HG02588 (cell line): ENCODE results near the gene USP17L25.
"Not testable (repeated sequence)": the region's sequence is repeated elsewhere in the genome, so short reads cannot be mapped to it uniquely, and the experiment has no call there.

ENCODE experiments used
- ATAC-seq: cut with Tn5 transposase; IDR thresholded peaks from one replicate; pipeline ENCODE4 v1.9.1; 2021; ENCODE audit warnings: mild to moderate bottlenecking, moderate library complexity; ENCODE audit not compliant: unreplicated experiment

Gene USP17L25, protein sequence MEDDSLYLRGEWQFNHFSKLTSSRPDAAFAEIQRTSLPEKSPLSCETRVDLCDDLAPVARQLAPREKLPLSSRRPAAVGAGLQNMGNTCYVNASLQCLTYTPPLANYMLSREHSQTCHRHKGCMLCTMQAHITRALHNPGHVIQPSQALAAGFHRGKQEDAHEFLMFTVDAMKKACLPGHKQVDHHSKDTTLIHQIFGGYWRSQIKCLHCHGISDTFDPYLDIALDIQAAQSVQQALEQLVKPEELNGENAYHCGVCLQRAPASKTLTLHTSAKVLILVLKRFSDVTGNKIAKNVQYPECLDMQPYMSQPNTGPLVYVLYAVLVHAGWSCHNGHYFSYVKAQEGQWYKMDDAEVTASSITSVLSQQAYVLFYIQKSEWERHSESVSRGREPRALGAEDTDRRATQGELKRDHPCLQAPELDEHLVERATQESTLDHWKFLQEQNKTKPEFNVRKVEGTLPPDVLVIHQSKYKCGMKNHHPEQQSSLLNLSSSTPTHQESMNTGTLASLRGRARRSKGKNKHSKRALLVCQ

GRCh38 chr4:9329611-9330010, at the start of gene USP17L25:
Gene USP17L25, plus strand, starts transcription at chr4:9329911. Its CDS starts 0 bp downstream, at chr4:9329911.
- not testable (repeated sequence) for ATAC-seq

DNA sequence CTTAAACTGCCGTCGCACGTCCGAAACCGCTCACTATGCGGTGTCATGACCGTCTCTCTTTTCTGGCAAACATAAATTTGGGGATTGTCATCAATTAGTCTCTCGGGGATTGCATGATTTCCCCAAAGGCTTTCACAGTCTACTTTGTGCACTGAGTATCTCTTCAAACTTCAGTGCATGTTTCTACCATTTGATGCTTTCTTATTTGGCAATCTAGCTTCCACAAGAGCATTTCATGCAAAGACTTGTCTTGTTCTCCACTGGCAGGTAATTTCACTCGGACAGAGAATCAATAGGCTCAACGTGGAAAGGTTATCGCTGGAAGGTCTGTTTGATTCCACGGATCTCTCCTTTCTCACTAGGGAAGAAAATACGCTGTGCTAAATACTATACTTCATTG, 5.5 kb upstream of the USP17L25 start:
- ATAC-seq, result not testable (repeated sequence)

- not testable (repeated sequence) for ATAC-seq
These were observed 4.8 kb upstream of the USP17L25 start, which contains the start of gene USP17L24 for GRCh38 chr4:9324865-9325264. Gene USP17L24, plus strand, starts transcription at chr4:9325165. Its CDS starts 0 bp downstream, at chr4:9325165.

DNA sequence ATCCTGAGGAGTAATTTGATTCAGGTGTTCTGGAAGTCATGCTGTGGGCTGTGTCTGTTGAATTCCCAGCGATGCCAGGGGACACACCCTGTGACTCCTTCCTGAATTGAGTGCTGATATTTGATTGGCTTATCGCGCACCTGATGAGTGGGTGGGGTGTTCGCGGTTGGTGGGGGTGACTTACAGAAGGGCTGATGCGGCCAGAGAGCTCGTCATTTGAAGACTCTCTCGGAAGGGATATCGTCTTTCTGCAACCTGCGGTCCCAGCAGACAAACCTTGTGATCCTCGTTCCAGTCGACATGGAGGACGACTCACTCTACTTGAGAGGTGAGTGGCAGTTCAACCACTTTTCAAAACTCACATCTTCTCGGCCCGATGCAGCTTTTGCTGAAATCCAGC, 4.6 kb downstream of the USP17L25 start, which contains the start of gene USP17L26:
TSS of gene USP17L26 (plus strand) at position 301 of the 400 bp plus-strand sequence. CDS start at position 301, 0 bp downstream.
- ATAC-seq, result not testable (repeated sequence)

GRCh38 chr4:9339103-9339502, 9.4 kb downstream of the USP17L25 start, which contains the start of gene USP17L5:
Gene USP17L5, plus strand, starts transcription at chr4:9339403. Its CDS starts 0 bp downstream, at chr4:9339403.
- not testable (repeated sequence) for ATAC-seq

DNA sequence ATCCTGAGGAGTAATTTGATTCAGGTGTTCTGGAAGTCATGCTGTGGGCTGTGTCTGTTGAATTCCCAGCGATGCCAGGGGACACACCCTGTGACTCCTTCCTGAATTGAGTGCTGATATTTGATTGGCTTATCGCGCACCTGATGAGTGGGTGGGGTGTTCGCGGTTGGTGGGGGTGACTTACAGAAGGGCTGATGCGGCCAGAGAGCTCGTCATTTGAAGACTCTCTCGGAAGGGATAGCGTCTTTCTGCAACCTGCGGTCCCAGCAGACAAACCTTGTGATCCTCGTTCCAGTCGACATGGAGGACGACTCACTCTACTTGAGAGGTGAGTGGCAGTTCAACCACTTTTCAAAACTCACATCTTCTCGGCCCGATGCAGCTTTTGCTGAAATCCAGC, 14.1 kb downstream of the USP17L25 start, which contains the start of gene USP17L27:
TSS of gene USP17L27 (plus strand) at position 301 of the 400 bp plus-strand sequence. CDS start at position 301, 0 bp downstream.
- not testable (repeated sequence) for ATAC-seq

GRCh38 chr4:9348593-9348992, 18.9 kb downstream of the USP17L25 start, which contains the start of gene USP17L28:
Gene USP17L28, plus strand, starts transcription at chr4:9348893. Its CDS starts 0 bp downstream, at chr4:9348893.
- ATAC-seq, result not testable (repeated sequence)

DNA sequence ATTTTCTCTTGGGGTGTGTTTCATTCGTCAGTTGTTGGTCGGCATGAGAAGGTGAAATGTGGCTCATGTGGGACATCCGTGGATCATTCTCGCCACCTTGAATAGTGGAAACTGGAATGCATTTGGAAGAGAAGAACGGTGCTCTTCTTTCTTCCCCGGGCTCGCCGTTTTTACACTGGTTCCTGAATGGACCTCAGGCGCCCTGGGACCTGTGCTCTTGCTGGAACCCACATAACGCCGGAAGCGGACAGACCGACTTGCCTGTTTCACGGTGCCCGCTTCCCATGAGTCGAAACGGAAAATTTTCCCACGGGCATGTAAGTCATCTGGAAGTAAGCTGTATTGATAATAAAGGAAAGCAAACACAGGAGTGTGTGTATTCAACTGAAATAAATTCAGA, 21.2 kb downstream of the USP17L25 start:
- ATAC-seq, result not testable (repeated sequence)

DNA sequence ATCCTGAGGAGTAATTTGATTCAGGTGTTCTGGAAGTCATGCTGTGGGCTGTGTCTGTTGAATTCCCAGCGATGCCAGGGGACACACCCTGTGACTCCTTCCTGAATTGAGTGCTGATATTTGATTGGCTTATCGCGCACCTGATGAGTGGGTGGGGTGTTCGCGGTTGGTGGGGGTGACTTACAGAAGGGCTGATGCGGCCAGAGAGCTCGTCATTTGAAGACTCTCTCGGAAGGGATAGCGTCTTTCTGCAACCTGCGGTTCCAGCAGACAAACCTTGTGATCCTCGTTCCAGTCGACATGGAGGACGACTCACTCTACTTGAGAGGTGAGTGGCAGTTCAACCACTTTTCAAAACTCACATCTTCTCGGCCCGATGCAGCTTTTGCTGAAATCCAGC, 23.6 kb downstream of the USP17L25 start, which contains the start of gene USP17L29:
TSS of gene USP17L29 (plus strand) at position 301 of the 400 bp plus-strand sequence. CDS start at position 301, 0 bp downstream.
- not testable (repeated sequence) for ATAC-seq

DNA sequence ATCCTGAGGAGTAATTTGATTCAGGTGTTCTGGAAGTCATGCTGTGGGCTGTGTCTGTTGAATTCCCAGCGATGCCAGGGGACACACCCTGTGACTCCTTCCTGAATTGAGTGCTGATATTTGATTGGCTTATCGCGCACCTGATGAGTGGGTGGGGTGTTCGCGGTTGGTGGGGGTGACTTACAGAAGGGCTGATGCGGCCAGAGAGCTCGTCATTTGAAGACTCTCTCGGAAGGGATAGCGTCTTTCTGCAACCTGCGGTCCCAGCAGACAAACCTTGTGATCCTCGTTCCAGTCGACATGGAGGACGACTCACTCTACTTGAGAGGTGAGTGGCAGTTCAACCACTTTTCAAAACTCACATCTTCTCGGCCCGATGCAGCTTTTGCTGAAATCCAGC, 33.1 kb downstream of the USP17L25 start, which contains the start of gene USP17L30:
TSS of gene USP17L30 (plus strand) at position 301 of the 400 bp plus-strand sequence. CDS start at position 301, 0 bp downstream.
- not testable (repeated sequence) for ATAC-seq

GRCh38 chr4:9379881-9380280, 50.2 kb downstream of the USP17L25 start:
- not testable (repeated sequence) for ATAC-seq
